ENCODE data around the gene EDN1. TPM values are rescaled to one million over a fixed set of nuclear protein-coding genes. Genes with fewer than 3 reads are reported as not detected.

The EDN1 gene
- total RNA-seq, 1 experiment from 2014 or later = 25.6 TPM

GRCh38 chr6:12283904-12284303, 6.3 kb upstream of the EDN1 start:
- no peaks in the 10 kb centered on the region for H3K36me3 ChIP-seq (ENCODE audit: low read depth, low read length)
- peaks cover 47% of the 10 kb centered on the region for H3K4me1 ChIP-seq (ENCODE audit: insufficient read depth, low read length)
- TF ChIP-seq CTCF (conservative IDR thresholded peaks at IDR 0.05; ENCODE audit: low read depth, low read length) (peak; percentile 35), EZH2phosphoT487 (IDR thresholded peaks at IDR 0.05; ENCODE audit: borderline replicate concordance, low read length) (no peak)
- CTCF ChIA-PET = no interaction called here
- no peaks in the 10 kb centered on the region for H3K9me2 ChIP-seq (replicated peaks; ENCODE audit: low read length)
- intact Hi-C loops (cut with micrococcal nuclease) = no loop called here
- POLR2A ChIA-PET (ENCODE audit: unreplicated experiment) = no interaction called here
- H3K9ac ChIP-seq (ENCODE audit: low read length) = no peak overlapping the region
- H2AFZ ChIP-seq (ENCODE audit: low read length) = no peak overlapping the region
- no TSS peak for BruUV-seq (replicated peaks)
- H4K20me1 ChIP-seq (ENCODE audit: low read length) = no peaks in the 10 kb centered on the region
- H3K27me3 ChIP-seq (ENCODE audit: low read length) = no peaks in the 10 kb centered on the region
- peaks cover 10% of the 10 kb centered on the region for H3F3A ChIP-seq (ENCODE audit: low read length, unreplicated experiment)
- DNase-seq (no peak), ATAC-seq (no peak)
- H3K9me3 ChIP-seq (ENCODE audit: low read length) = no peaks in the 10 kb centered on the region
- no peaks in the 10 kb centered on the region for H3K79me2 ChIP-seq (ENCODE audit: low read length)
- no peak overlapping the region for H3K27ac ChIP-seq (ENCODE audit: low read length)
- H3K4me3 ChIP-seq (ENCODE audit: low read length) = no peak overlapping the region
- no peak overlapping the region for H3K4me2 ChIP-seq (ENCODE audit: low read length)

GRCh38 chr6:12286373-12287110, 3.6 kb upstream of the EDN1 start:
- peak overlapping the region; percentile 84 for H3K4me2 ChIP-seq (ENCODE audit: low read length)
- H3K9ac ChIP-seq (ENCODE audit: low read length) = peak overlapping the region; percentile 68
- no TSS peak for BruUV-seq (replicated peaks)
- H3F3A ChIP-seq (ENCODE audit: low read length, unreplicated experiment) = peaks cover 5% of the 10 kb centered on the region
- H3K27me3 ChIP-seq (ENCODE audit: low read length) = no peaks in the 10 kb centered on the region
- peak overlapping the region; percentile 77; the same call in 1 of the 2 replicates for H3K4me3 ChIP-seq (ENCODE audit: low read length)
- H2AFZ ChIP-seq (ENCODE audit: low read length) = no peak overlapping the region
- DNase-seq (peak; percentile 82), ATAC-seq (no peak)
- ChIA-PET CTCF (interaction anchor here (0.5 to 1.1 kb wide), 6 partner anchors 8 to 245 kb away, joined by 3 to 9 read pairs (median 5); no protein-coding TSS in a partner anchor), POLR2A (ENCODE audit: unreplicated experiment) (interaction anchor here (0.5 to 0.6 kb wide), 4 partner anchors 38 to 517 kb away, joined by 3 to 10 read pairs (median 4); no protein-coding TSS in a partner anchor)
- H3K4me1 ChIP-seq (ENCODE audit: insufficient read depth, low read length) = peaks cover 34% of the 10 kb centered on the region
- intact Hi-C loops (cut with micrococcal nuclease) = loop anchor here (5.0 kb wide), 1 partner anchor 629 kb away; no protein-coding TSS in a partner anchor
- no peaks in the 10 kb centered on the region for H3K9me3 ChIP-seq (ENCODE audit: low read length)
- H3K27ac ChIP-seq (ENCODE audit: low read length) = peak overlapping the region; percentile 86
- no peaks in the 10 kb centered on the region for H4K20me1 ChIP-seq (ENCODE audit: low read length)
- TF ChIP-seq EZH2phosphoT487 (IDR thresholded peaks at IDR 0.05; ENCODE audit: borderline replicate concordance, low read length) = no peak
- H3K9me2 ChIP-seq (replicated peaks; ENCODE audit: low read length) = no peaks in the 10 kb centered on the region
- H3K36me3 ChIP-seq (ENCODE audit: low read depth, low read length) = no peaks in the 10 kb centered on the region
- peaks cover 8% of the 10 kb centered on the region for H3K79me2 ChIP-seq (ENCODE audit: low read length)

- Histone ChIP-seq H3K27me3 (ENCODE audit: low read length) (no peaks in the 10 kb centered on the region), H3K9me2 (replicated peaks; ENCODE audit: low read length) (no peaks in the 10 kb centered on the region), H3K27ac (ENCODE audit: low read length) (peak overlapping the region; percentile 86), H3K4me1 (ENCODE audit: insufficient read depth, low read length) (peaks cover 51% of the 10 kb centered on the region), H3K79me2 (ENCODE audit: low read length) (peaks cover 21% of the 10 kb centered on the region), H3K4me2 (ENCODE audit: low read length) (peak overlapping the region; percentile 84), H3F3A (ENCODE audit: low read length, unreplicated experiment) (peaks cover 5% of the 10 kb centered on the region), H3K9me3 (ENCODE audit: low read length) (no peaks in the 10 kb centered on the region), H3K36me3 (ENCODE audit: low read depth, low read length) (0 out of 2 replicates have a peak, but pooled peaks cover 1% of the 10 kb centered on the region), H3K9ac (ENCODE audit: low read length) (peak overlapping the region; percentile 68), H2AFZ (ENCODE audit: low read length) (peak overlapping the region; percentile 90), H4K20me1 (ENCODE audit: low read length) (no peaks in the 10 kb centered on the region), H3K4me3 (ENCODE audit: low read length) (peak overlapping the region; percentile 77)
- ATAC-seq = peak; percentile 4
- no TSS peak for BruUV-seq (replicated peaks)
- peak; percentile 48 for DNase-seq
- ChIA-PET POLR2A (ENCODE audit: unreplicated experiment) (interaction anchor here (0.6 to 0.7 kb wide), 3 partner anchors 26 to 136 kb away, joined by 3 to 11 read pairs (median 3); no protein-coding TSS in a partner anchor), CTCF (interaction anchor here (0.9 kb wide), 1 partner anchor 39 kb away, joined by 3 read pairs; no protein-coding TSS in a partner anchor)
- intact Hi-C loops (cut with micrococcal nuclease) = loop anchor here (1.0 to 5.0 kb wide), 3 partner anchors 39 to 703 kb away; no protein-coding TSS in a partner anchor
- TF ChIP-seq CTCF (conservative IDR thresholded peaks at IDR 0.05; ENCODE audit: low read depth, low read length) = no peak
- TF ChIP-seq EZH2 (IDR thresholded peaks at IDR 0.05; ENCODE audit: low read length, unreplicated experiment) = no peak
- TF ChIP-seq EZH2phosphoT487 (IDR thresholded peaks at IDR 0.05; ENCODE audit: borderline replicate concordance, low read length) = no peak
These were observed 1.9 kb upstream of the EDN1 start for GRCh38 chr6:12288211-12288618.
